ENCODE measurements around the gene PHTF2. TPM values are rescaled to one million over a fixed set of nuclear protein-coding genes. Genes with fewer than 3 reads are reported as not detected.

The PHTF2 gene
- total RNA-seq, 2 donors from 2014 or later, result 39.4 to 45.9 TPM

GRCh38 chr7:77954773-77955555 lies 156.4 kb downstream of the PHTF2 start:
- no peak overlapping the region for H3K4me3 ChIP-seq
- no peak for TF ChIP-seq CTCF (IDR thresholded peaks at IDR 0.05)
- H3K27me3 ChIP-seq (replicated peaks; ENCODE audit: insufficient read depth), result no peaks in the 10 kb centered on the region
- no peaks in the 10 kb centered on the region for H3K36me3 ChIP-seq
- DNase-seq (ENCODE audit: low spot score) (no peak), ATAC-seq (ENCODE audit: insufficient number of reproducible peaks, low FRiP score, low read depth) (no peak)
- no peaks in the 10 kb centered on the region for H3K4me1 ChIP-seq (ENCODE audit: control insufficient read depth in 1 of 2, low read depth in 2 of 2)
- no peaks in the 10 kb centered on the region for H3K9me3 ChIP-seq
- no peak overlapping the region for H3K27ac ChIP-seq

GRCh38 chr7:77958436-77958835 lies 159.9 kb downstream of the PHTF2 start:
- Histone ChIP-seq H3K9me3 (no peaks in the 10 kb centered on the region), H3K4me3 (no peak overlapping the region), H3K4me1 (ENCODE audit: control insufficient read depth in 1 of 2, low read depth in 2 of 2) (no peaks in the 10 kb centered on the region), H3K27ac (no peak overlapping the region), H3K36me3 (no peaks in the 10 kb centered on the region), H3K27me3 (replicated peaks; ENCODE audit: insufficient read depth) (no peaks in the 10 kb centered on the region)
- no peak for DNase-seq (ENCODE audit: low spot score)
- TF ChIP-seq CTCF (IDR thresholded peaks at IDR 0.05), result no peak
- no peak for ATAC-seq (ENCODE audit: insufficient number of reproducible peaks, low FRiP score, low read depth)

- H3K4me1 ChIP-seq (ENCODE audit: control insufficient read depth in 1 of 2, low read depth in 2 of 2), result no peaks in the 10 kb centered on the region
- H3K36me3 ChIP-seq, result no peaks in the 10 kb centered on the region
- ATAC-seq (ENCODE audit: insufficient number of reproducible peaks, low FRiP score, low read depth) (no peak), DNase-seq (ENCODE audit: low spot score) (no peak)
- no peaks in the 10 kb centered on the region for H3K9me3 ChIP-seq
- no peak for TF ChIP-seq CTCF (IDR thresholded peaks at IDR 0.05)
- H3K27me3 ChIP-seq (replicated peaks; ENCODE audit: insufficient read depth), result no peaks in the 10 kb centered on the region
- no peak overlapping the region for H3K4me3 ChIP-seq
- H3K27ac ChIP-seq, result no peak overlapping the region
These were observed 160.5 kb downstream of the PHTF2 start for GRCh38 chr7:77959080-77959479.

GRCh38 chr7:77960336-77960735 lies 161.8 kb downstream of the PHTF2 start:
- no peak for TF ChIP-seq CTCF (IDR thresholded peaks at IDR 0.05)
- DNase-seq (ENCODE audit: low spot score), result no peak
- no peak for ATAC-seq (ENCODE audit: insufficient number of reproducible peaks, low FRiP score, low read depth)

GRCh38 chr7:77967429-77967828 lies 168.9 kb downstream of the PHTF2 start:
- Histone ChIP-seq H3K4me3 (no peak overlapping the region), H3K4me1 (ENCODE audit: control insufficient read depth in 1 of 2, low read depth in 2 of 2) (no peaks in the 10 kb centered on the region), H3K27ac (no peak overlapping the region), H3K27me3 (replicated peaks; ENCODE audit: insufficient read depth) (no peaks in the 10 kb centered on the region), H3K9me3 (no peaks in the 10 kb centered on the region), H3K36me3 (no peaks in the 10 kb centered on the region)
- DNase-seq (ENCODE audit: low spot score) (no peak), ATAC-seq (ENCODE audit: insufficient number of reproducible peaks, low FRiP score, low read depth) (no peak)
- TF ChIP-seq CTCF (IDR thresholded peaks at IDR 0.05), result no peak

More at GRCh38 chr7:77960336-77960735, 161.8 kb downstream of the PHTF2 start:
- no peak overlapping the region for H3K4me3 ChIP-seq
- H3K36me3 ChIP-seq, result no peaks in the 10 kb centered on the region
- H3K4me1 ChIP-seq (ENCODE audit: control insufficient read depth in 1 of 2, low read depth in 2 of 2), result no peaks in the 10 kb centered on the region
- H3K27ac ChIP-seq, result no peak overlapping the region
- H3K27me3 ChIP-seq (replicated peaks; ENCODE audit: insufficient read depth), result no peaks in the 10 kb centered on the region
- no peaks in the 10 kb centered on the region for H3K9me3 ChIP-seq
